Mammary epithelial cell (primary cell): ENCODE measurements around the gene OR2AG2.

Experiments used
- CTCF ChIP-seq, 2 donors: IDR thresholded peaks in 1 of 2; conservative IDR thresholded peaks in 1 of 2; 2 replicates each; pipeline ENCODE4 v1.5.1; 2011 to 2012; ENCODE audit warnings: inconsistent platforms in 2 of 2, low read length in 2 of 2, mild to moderate bottlenecking in 2 of 2, control low read depth in 1 of 2, low read depth in 1 of 2; ENCODE audit not compliant: insufficient read depth in 1 of 2; ENCODE audit errors: extremely low read depth in 1 of 2
- EZH2 ChIP-seq: IDR thresholded peaks from 2 replicates; pipeline ENCODE4 v1.6.1; 2012; ENCODE audit warnings: low read length, inconsistent platforms, borderline replicate concordance

DNA sequence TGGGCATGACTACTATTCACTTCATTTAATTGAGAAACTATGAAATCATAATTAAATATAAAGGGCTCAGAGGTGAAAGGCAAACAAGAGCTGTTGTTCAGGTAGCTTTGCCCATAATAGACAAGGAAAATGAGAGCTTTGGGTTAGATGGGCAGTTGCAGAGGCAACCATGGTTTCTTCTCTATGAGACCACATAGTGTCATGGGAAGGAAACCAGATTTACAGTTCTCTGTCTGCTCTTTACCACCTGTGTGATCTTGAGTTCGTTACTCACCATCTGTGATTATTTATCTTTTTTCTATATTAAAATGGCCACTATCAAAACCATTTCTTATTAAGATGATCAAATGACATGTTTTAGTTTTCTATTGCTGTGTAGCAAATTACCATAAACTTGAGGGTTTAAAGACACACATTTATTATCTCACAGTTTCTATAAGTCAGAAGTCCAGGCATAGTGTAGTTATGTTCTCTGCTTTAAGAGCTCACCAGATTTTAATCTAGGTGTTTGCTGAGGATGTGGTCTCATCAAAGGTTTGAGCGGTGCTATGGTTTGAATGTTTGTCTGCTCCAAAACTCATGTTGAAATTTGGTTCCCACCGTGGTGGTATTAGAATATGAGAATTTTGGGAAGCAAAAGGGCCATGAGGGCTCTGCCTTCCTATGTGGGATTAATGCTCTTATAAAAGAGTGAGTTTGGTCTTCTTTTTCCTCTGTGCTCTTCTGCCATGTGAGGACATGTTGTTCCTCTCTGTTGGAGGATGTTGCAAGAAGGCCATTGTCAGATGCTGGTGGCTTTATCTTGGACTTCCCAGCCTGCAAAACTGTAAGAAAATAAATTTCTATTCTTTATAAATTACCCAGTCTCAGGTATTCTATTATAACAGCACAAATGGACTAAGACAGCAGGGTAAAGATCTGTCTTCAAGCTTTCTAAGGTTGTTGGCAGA, 38.2 kb downstream of the OR2AG2 start:
- TF ChIP-seq CTCF (conservative IDR thresholded peaks at IDR 0.05 in 1 of 2, IDR thresholded peaks at IDR 0.05 in 1 of 2; ENCODE audit: extremely low read depth in 1 of 2, insufficient read depth in 1 of 2, low read depth in 1 of 2, low read length in 2 of 2) (no peak), EZH2 (no peak)
